H9 (cell line): ENCODE results near the gene ARNT2. TPM values are rescaled to one million over a fixed set of nuclear protein-coding genes. Genes with fewer than 3 reads are reported as not detected.

Source experiments
- DNase-seq: peaks from one replicate; pipeline ENCODE4 v3.0.0-alpha.2; 2017
- H2AFZ ChIP-seq: one replicate; pipeline ENCODE4 v1.6.1; 2013; ENCODE audit warnings: mild to moderate bottlenecking, low read length, control low read depth, moderate library complexity
- H2AK5ac ChIP-seq: 2 replicates; pipeline ENCODE4 v1.6.1; 2013; ENCODE audit warnings: low read length, control low read depth, mixed read lengths; ENCODE audit not compliant: insufficient read length
- H2BK120ac ChIP-seq: one replicate; pipeline ENCODE4 v1.6.1; 2013; ENCODE audit warnings: low read depth, mild to moderate bottlenecking, low read length, control low read depth, inconsistent platforms; ENCODE audit not compliant: poor library complexity, severe bottlenecking
- H2BK12ac ChIP-seq: 2 replicates; pipeline ENCODE4 v1.6.1; 2013; ENCODE audit warnings: low read length, control low read depth, mixed read lengths, low read depth; ENCODE audit not compliant: insufficient read length
- H2BK15ac ChIP-seq: 2 replicates; pipeline ENCODE4 v1.6.1; 2013; ENCODE audit warnings: low read depth, low read length, control low read depth
- H2BK20ac ChIP-seq: one replicate; pipeline ENCODE4 v1.6.1; 2013; ENCODE audit warnings: low read depth, mild to moderate bottlenecking, low read length, control low read depth, inconsistent platforms; ENCODE audit not compliant: poor library complexity, severe bottlenecking
- H2BK5ac ChIP-seq: 2 replicates; pipeline ENCODE4 v1.6.1; 2013; ENCODE audit warnings: low read length, control low read depth, mixed read lengths; ENCODE audit not compliant: insufficient read length
- H3K14ac ChIP-seq: 2 replicates; pipeline ENCODE4 v1.6.1; 2013; ENCODE audit warnings: low read length, control low read depth; ENCODE audit not compliant: insufficient read depth
- H3K18ac ChIP-seq: 2 replicates; pipeline ENCODE4 v1.6.1; 2013; ENCODE audit warnings: low read depth, mild to moderate bottlenecking, mixed read lengths, low read length, control low read depth; ENCODE audit not compliant: insufficient read length
- H3K23ac ChIP-seq: 2 replicates; pipeline ENCODE4 v1.6.1; 2013; ENCODE audit warnings: low read length, control low read depth, mixed read lengths, low read depth; ENCODE audit not compliant: insufficient read length
- H3K23me2 ChIP-seq: 2 replicates; pipeline ENCODE4 v1.6.1; 2013; ENCODE audit warnings: low read depth, mild to moderate bottlenecking, mixed read lengths, low read length, control low read depth; ENCODE audit not compliant: insufficient read length, poor library complexity, severe bottlenecking
- H3K27ac ChIP-seq: 2 replicates; pipeline ENCODE4 v1.5.1; 2013; ENCODE audit warnings: low read length, control low read depth, mixed read lengths, low read depth; ENCODE audit not compliant: insufficient read length
- H3K27me3 ChIP-seq: 2 replicates; pipeline ENCODE4 v1.6.1; 2013; ENCODE audit warnings: low read length, control low read depth, inconsistent platforms; ENCODE audit not compliant: insufficient read depth
- H3K4ac ChIP-seq: 2 replicates; pipeline ENCODE4 v1.6.1; 2013; ENCODE audit warnings: low read depth, mild to moderate bottlenecking, control low read depth, inconsistent platforms, low read length, moderate library complexity
- H3K4me1 ChIP-seq: 2 replicates; pipeline ENCODE4 v1.6.1; 2013; ENCODE audit warnings: low read length, control low read depth, inconsistent platforms; ENCODE audit not compliant: insufficient read depth
- H3K4me2 ChIP-seq: 2 replicates; pipeline ENCODE4 v1.6.1; 2013; ENCODE audit warnings: low read length, control low read depth, mixed read lengths; ENCODE audit not compliant: insufficient read length, insufficient read depth
- H3K56ac ChIP-seq: 2 replicates; pipeline ENCODE4 v1.6.1; 2013; ENCODE audit warnings: low read depth, mild to moderate bottlenecking, mixed read lengths, low read length, control low read depth; ENCODE audit not compliant: insufficient read length
- H3K79me1 ChIP-seq: 2 replicates; pipeline ENCODE4 v1.6.1; 2013; ENCODE audit warnings: low read depth, mild to moderate bottlenecking, moderate library complexity, low read length, control low read depth, inconsistent platforms; ENCODE audit not compliant: insufficient read depth, poor library complexity, severe bottlenecking
- H3K79me2 ChIP-seq: 2 replicates; pipeline ENCODE4 v1.6.1; 2013; ENCODE audit warnings: low read length, control low read depth, inconsistent platforms; ENCODE audit not compliant: insufficient read depth
- H3K9ac ChIP-seq: 2 replicates; pipeline ENCODE4 v1.6.1; 2013; ENCODE audit warnings: low read length, control low read depth, mixed read lengths; ENCODE audit not compliant: insufficient read length; ENCODE audit errors: extremely low read depth
- H3K9me3 ChIP-seq: one replicate; pipeline ENCODE4 v1.6.1; 2013; ENCODE audit warnings: low read depth, low read length, inconsistent platforms; ENCODE audit not compliant: control insufficient read depth
- H3T11ph ChIP-seq: one replicate; pipeline ENCODE4 v1.6.1; 2013; ENCODE audit warnings: mild to moderate bottlenecking, low read length, control low read depth, inconsistent platforms
- H4K20me1 ChIP-seq: one replicate; pipeline ENCODE4 v1.6.1; 2013; ENCODE audit not compliant: control insufficient read depth, insufficient read length, insufficient read depth
- H4K5ac ChIP-seq: 2 replicates; pipeline ENCODE4 v1.6.1; 2013; ENCODE audit warnings: low read depth, mild to moderate bottlenecking, mixed read lengths, low read length, control low read depth; ENCODE audit not compliant: insufficient read length
- H4K8ac ChIP-seq: replicated peaks from 2 replicates; pipeline ENCODE4 v1.6.1; 2013; ENCODE audit warnings: low read length, control low read depth, mixed read lengths, low read depth; ENCODE audit not compliant: insufficient read length
- H4K91ac ChIP-seq: 2 replicates; pipeline ENCODE4 v1.6.1; 2013; ENCODE audit warnings: low read depth, mild to moderate bottlenecking, moderate library complexity, mixed read lengths, low read length, control low read depth; ENCODE audit not compliant: insufficient read length
- H3K27ac Mint-ChIP-seq, 3 experiments: 2 replicates in 2 of 3; 3 replicates in 1 of 3; pipeline ENCODE4 v1.8.0; 2020 to 2021; ENCODE audit warnings: mixed read lengths in 3 of 3, mild to moderate bottlenecking in 1 of 3, moderate library complexity in 1 of 3
- H3K27me3 Mint-ChIP-seq: 2 replicates; pipeline ENCODE4 v1.8.0; 2021; ENCODE audit warnings: low read depth, mild to moderate bottlenecking, moderate library complexity, mixed read lengths
- H3K36me3 Mint-ChIP-seq, 3 experiments: 2 replicates in 2 of 3; 3 replicates in 1 of 3; pipeline ENCODE4 v1.8.0; 2020 to 2021; ENCODE audit warnings: low read depth in 3 of 3, mixed read lengths in 3 of 3; ENCODE audit not compliant: insufficient read depth in 1 of 3
- H3K4me1 Mint-ChIP-seq, 2 experiments: 2 replicates each; pipeline ENCODE4 v1.8.0; 2020; ENCODE audit warnings: mixed read lengths in 2 of 2
- H3K4me3 Mint-ChIP-seq, 2 experiments: 2 replicates in 1 of 2; 3 replicates in 1 of 2; pipeline ENCODE4 v1.8.0; 2020 to 2021; ENCODE audit warnings: mild to moderate bottlenecking in 2 of 2, mixed read lengths in 2 of 2, moderate library complexity in 1 of 2
- H3K9me3 Mint-ChIP-seq, 2 experiments: 2 replicates in 1 of 2; 3 replicates in 1 of 2; pipeline ENCODE4 v1.8.0; 2020; ENCODE audit warnings: mild to moderate bottlenecking in 2 of 2, mixed read lengths in 2 of 2, moderate library complexity in 1 of 2
- CTCF ChIP-seq: fragments of 200-600 bp; sonication (generic); conservative IDR thresholded peaks from 3 replicates; pipeline ENCODE4 v1.8.0; 2021; ENCODE audit warnings: antibody characterized with exemption, mild to moderate bottlenecking
- WGBS: extraction: QIAGEN DNeasy Blood & Tissue Kit; methylation state at CpG from one replicate; pipeline ENCODE4 v1.1.7; 2013; ENCODE audit warnings: missing lambda C conversion rate, low lambda C conversion rate, mixed read lengths; ENCODE audit not compliant: insufficient read length; ENCODE audit errors: extremely low coverage; 5-methylcytosine and 5-hydroxymethylcytosine counted together
- total RNA-seq: library from RNA; stranded (reverse); gene quantifications from 2 replicates; pipeline ENCODE4 v1.2.1, GENCODE V29; 2021

The ARNT2 gene
- total RNA-seq, 1 experiment from 2014 or later, result 10.5 TPM

DNA sequence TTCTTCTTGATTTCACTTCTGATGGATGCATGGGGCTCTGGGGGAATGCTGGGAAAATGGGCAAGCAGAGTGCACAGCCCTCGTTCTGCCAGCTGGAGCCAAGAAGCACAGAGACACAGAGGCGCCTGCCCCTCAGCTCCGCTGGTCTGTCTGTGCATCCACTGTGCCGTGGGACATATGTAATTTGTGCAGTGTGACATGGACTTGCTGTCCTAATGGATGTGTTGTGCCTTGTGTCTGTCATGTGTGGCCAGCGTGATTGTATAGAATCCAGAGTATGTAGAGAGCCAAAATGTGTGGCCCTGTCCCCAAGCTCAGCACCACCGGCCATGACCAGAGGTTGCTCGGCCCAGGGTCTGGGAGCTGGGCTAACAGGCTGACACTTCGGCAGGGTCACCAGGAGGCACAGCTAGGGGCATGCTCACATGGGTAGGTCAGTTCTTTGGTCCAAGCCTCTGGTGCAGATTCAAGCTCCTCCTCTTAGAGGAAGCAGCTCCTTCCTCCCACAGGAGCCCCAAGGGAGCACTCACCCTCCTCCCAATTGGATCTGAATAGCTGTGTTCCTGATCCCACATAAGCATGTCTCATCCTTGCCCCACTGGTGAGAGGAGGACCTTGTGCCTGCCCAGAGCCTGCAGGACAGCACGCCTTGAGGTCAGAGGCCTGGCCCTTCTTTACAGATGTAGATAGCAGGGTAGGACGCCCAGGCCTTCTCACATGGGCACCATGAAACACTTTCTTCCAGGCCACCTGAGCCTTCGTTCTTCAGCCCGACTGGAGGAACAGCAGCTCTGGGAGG is 190.1 kb downstream of the ARNT2 start:
- Histone ChIP-seq H2BK15ac (no peak overlapping the region), H3K23me2 (no peaks in the 10 kb centered on the region)
- peak; percentile 18 for DNase-seq

More for the DNA sequence above, 190.1 kb downstream of the ARNT2 start:
- H3K27ac Mint-ChIP-seq, result peak overlapping the region in 1 of 3 experiments; percentile 40; a peak in 1 of 7 replicates
- peaks cover 0 to 3% (median 0%) of the 10 kb centered on the region in 3 experiments; a peak in 4 of 7 replicates for H3K36me3 Mint-ChIP-seq
- H4K8ac ChIP-seq, result no peak overlapping the region
- H2BK120ac ChIP-seq, result no peak overlapping the region
- no peak overlapping the region for H3K27ac ChIP-seq
- no peak for TF ChIP-seq CTCF
- no peaks in the 10 kb centered on the region for H3K9me3 ChIP-seq
- H3K4me1 ChIP-seq, result no peaks in the 10 kb centered on the region
- H4K20me1 ChIP-seq, result no peaks in the 10 kb centered on the region
- H3K79me1 ChIP-seq, result no peaks in the 10 kb centered on the region
- H3K79me2 ChIP-seq, result no peaks in the 10 kb centered on the region
- H3K27me3 Mint-ChIP-seq, result no peaks in the 10 kb centered on the region
- no peak overlapping the region for H3K23ac ChIP-seq
- no peak overlapping the region for H2AFZ ChIP-seq
- H2BK20ac ChIP-seq, result no peak overlapping the region
- no peak overlapping the region for H3K18ac ChIP-seq
- no peak overlapping the region; the same call in 1 of the 2 replicates for H3K14ac ChIP-seq
- H3K4ac ChIP-seq, result no peak overlapping the region
- no CpG with 5 or more reads among the region's 12 CpGs for WGBS
- H4K91ac ChIP-seq, result no peak overlapping the region
- no peaks in the 10 kb centered on the region for H3K27me3 ChIP-seq
- no peak overlapping the region for H3K56ac ChIP-seq
- no peak overlapping the region for H2BK5ac ChIP-seq
- H3T11ph ChIP-seq, result no peak overlapping the region
- no peak overlapping the region for H3K4me3 Mint-ChIP-seq
- no peak overlapping the region for H4K5ac ChIP-seq
- no peak overlapping the region for H3K9ac ChIP-seq
- no peak overlapping the region for H2AK5ac ChIP-seq
- no peak overlapping the region for H3K4me2 ChIP-seq
- H3K4me1 Mint-ChIP-seq, result peaks cover 5 to 8% of the 10 kb centered on the region in 2 experiments; a peak in 1 of 4 replicates
- no peaks in the 10 kb centered on the region for H3K9me3 Mint-ChIP-seq
- no peak overlapping the region for H2BK12ac ChIP-seq
